ENCODE data around the gene DSCAML1.

DNA sequence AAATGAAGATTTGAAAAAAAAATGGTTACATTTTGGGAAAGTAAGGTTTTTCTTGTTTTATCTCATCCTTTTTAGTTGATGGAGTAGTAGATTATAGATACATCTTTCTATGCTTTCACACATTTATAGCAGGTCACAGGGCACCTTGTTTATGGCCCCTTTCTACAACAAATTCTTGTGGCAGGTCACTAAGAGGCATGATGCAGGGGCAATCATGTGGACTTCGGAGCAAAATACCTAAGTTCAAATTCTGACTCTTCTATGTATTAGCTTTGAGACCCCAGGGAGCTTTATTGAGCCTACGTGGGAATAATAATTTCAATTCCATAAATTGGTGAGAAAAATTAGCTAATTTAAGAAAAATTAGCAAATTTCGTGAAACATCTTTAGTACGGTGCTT, 177.4 kb downstream of the DSCAML1 start:
- TF ChIP-seq POLR2A (IDR thresholded peaks at IDR 0.05; ENCODE audit: borderline replicate concordance, extremely low read depth, insufficient read depth, insufficient read length) (no peak), POLR2AphosphoS5 (IDR thresholded peaks at IDR 0.05; ENCODE audit: low read depth, low read length) (no peak), EZH2 (IDR thresholded peaks at IDR 0.05) (no peak), CBX3 (IDR thresholded peaks at IDR 0.05; ENCODE audit: low read depth) (no peak), SP1 (IDR thresholded peaks at IDR 0.05; ENCODE audit: low read depth) (no peak), TCF7L2 (IDR thresholded peaks at IDR 0.05; ENCODE audit: borderline replicate concordance, extremely low read depth, insufficient read depth, insufficient read length) (no peak), YY1 (IDR thresholded peaks at IDR 0.05; ENCODE audit: extremely low read depth, insufficient replicate concordance, low read depth, low read length) (no peak), SIN3A (IDR thresholded peaks at IDR 0.05; ENCODE audit: low read depth) (no peak), ELF1 (IDR thresholded peaks at IDR 0.05; ENCODE audit: borderline replicate concordance, low read depth) (no peak)
- TF ChIP-seq, protein P1, sequence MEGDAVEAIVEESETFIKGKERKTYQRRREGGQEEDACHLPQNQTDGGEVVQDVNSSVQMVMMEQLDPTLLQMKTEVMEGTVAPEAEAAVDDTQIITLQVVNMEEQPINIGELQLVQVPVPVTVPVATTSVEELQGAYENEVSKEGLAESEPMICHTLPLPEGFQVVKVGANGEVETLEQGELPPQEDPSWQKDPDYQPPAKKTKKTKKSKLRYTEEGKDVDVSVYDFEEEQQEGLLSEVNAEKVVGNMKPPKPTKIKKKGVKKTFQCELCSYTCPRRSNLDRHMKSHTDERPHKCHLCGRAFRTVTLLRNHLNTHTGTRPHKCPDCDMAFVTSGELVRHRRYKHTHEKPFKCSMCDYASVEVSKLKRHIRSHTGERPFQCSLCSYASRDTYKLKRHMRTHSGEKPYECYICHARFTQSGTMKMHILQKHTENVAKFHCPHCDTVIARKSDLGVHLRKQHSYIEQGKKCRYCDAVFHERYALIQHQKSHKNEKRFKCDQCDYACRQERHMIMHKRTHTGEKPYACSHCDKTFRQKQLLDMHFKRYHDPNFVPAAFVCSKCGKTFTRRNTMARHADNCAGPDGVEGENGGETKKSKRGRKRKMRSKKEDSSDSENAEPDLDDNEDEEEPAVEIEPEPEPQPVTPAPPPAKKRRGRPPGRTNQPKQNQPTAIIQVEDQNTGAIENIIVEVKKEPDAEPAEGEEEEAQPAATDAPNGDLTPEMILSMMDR (IDR thresholded peaks at IDR 0.05 in 2 of 3, conservative IDR thresholded peaks at IDR 0.05 in 1 of 3; ENCODE audit: borderline replicate concordance in 1 of 3, insufficient read depth in 1 of 3, low read depth in 2 of 3, low read length in 2 of 3), result no peak
- TF ChIP-seq, protein P2, sequence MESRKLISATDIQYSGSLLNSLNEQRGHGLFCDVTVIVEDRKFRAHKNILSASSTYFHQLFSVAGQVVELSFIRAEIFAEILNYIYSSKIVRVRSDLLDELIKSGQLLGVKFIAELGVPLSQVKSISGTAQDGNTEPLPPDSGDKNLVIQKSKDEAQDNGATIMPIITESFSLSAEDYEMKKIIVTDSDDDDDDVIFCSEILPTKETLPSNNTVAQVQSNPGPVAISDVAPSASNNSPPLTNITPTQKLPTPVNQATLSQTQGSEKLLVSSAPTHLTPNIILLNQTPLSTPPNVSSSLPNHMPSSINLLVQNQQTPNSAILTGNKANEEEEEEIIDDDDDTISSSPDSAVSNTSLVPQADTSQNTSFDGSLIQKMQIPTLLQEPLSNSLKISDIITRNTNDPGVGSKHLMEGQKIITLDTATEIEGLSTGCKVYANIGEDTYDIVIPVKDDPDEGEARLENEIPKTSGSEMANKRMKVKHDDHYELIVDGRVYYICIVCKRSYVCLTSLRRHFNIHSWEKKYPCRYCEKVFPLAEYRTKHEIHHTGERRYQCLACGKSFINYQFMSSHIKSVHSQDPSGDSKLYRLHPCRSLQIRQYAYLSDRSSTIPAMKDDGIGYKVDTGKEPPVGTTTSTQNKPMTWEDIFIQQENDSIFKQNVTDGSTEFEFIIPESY (IDR thresholded peaks at IDR 0.05; ENCODE audit: extremely low read depth, insufficient replicate concordance, low read length), result no peak
- TF ChIP-seq, protein P3, sequence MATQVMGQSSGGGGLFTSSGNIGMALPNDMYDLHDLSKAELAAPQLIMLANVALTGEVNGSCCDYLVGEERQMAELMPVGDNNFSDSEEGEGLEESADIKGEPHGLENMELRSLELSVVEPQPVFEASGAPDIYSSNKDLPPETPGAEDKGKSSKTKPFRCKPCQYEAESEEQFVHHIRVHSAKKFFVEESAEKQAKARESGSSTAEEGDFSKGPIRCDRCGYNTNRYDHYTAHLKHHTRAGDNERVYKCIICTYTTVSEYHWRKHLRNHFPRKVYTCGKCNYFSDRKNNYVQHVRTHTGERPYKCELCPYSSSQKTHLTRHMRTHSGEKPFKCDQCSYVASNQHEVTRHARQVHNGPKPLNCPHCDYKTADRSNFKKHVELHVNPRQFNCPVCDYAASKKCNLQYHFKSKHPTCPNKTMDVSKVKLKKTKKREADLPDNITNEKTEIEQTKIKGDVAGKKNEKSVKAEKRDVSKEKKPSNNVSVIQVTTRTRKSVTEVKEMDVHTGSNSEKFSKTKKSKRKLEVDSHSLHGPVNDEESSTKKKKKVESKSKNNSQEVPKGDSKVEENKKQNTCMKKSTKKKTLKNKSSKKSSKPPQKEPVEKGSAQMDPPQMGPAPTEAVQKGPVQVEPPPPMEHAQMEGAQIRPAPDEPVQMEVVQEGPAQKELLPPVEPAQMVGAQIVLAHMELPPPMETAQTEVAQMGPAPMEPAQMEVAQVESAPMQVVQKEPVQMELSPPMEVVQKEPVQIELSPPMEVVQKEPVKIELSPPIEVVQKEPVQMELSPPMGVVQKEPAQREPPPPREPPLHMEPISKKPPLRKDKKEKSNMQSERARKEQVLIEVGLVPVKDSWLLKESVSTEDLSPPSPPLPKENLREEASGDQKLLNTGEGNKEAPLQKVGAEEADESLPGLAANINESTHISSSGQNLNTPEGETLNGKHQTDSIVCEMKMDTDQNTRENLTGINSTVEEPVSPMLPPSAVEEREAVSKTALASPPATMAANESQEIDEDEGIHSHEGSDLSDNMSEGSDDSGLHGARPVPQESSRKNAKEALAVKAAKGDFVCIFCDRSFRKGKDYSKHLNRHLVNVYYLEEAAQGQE (IDR thresholded peaks at IDR 0.05; ENCODE audit: low read depth), result no peak

Measured in HCT116 (cell line).